ENCODE data around the gene SUSD3. TPM values are rescaled to one million over a fixed set of nuclear protein-coding genes. Genes with fewer than 3 reads are reported as not detected.

Gene SUSD3
- polyA plus RNA-seq, 3 donors: 10.5 to 24.6 (median 15.7) TPM

DNA sequence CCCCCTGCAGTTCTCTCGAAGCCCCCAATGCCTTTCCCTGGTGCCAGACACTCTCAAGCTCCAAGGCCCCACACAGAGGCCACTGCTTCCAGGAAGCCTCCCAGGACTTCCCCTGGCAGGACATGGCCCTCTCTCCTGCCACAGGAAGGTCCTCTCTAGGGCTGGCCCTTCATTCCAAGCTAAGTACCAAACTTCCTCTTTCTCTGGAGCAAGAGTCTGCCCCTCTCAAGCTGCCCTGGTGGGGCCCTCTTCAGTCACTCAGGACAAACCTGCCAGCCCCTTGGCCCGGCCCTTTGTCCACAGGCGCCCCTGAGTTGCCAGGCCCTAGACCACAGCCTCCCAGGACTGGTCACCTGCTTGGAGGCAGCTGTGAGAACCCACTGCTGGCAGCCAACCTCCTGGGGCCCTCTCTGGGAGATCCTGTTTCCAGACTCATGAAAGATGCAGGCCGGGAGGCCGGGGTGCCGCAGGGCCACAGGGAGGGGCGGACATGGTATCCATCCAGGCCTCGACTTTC lies 69.0 kb downstream of the SUSD3 start:
- Histone ChIP-seq H3K36me3 (replicated peaks in 1 of 2; ENCODE audit: control insufficient read depth in 1 of 2, insufficient read depth in 2 of 2, low read length in 2 of 2) (peaks cover 53 to 68% of the 10 kb centered on the region in 2 donors), H3K4me2 (replicated peaks; ENCODE audit: extremely low read depth, low read length, poor library complexity, severe bottlenecking) (peak overlapping the region; percentile 92)
- intact Hi-C loops (cut with micrococcal nuclease): no loop called here

More for the DNA sequence above, 69.0 kb downstream of the SUSD3 start:
- Histone ChIP-seq H3K9me3 (replicated peaks in 1 of 2; ENCODE audit: control insufficient read depth in 1 of 2, insufficient read depth in 1 of 2, low read length in 2 of 2) (no peaks in the 10 kb centered on the region), H3K27ac (ENCODE audit: low read depth in 1 of 2, low read length in 2 of 2) (peak overlapping the region; percentile 69 to 71), H4K20me1 (ENCODE audit: insufficient read depth, low read length) (peaks cover 92% of the 10 kb centered on the region), H3K79me2 (ENCODE audit: insufficient read depth, low read length) (peaks cover 82% of the 10 kb centered on the region), H2AFZ (ENCODE audit: insufficient read depth, low read depth, low read length, poor library complexity, severe bottlenecking) (no peak overlapping the region), H3K4me3 (replicated peaks in 1 of 3; ENCODE audit: low read depth in 2 of 3, low read length in 3 of 3) (peak overlapping the region in 1 of 3 experiments; percentile 83), H3K9ac (ENCODE audit: insufficient read depth, low read length, poor library complexity, severe bottlenecking) (no peak overlapping the region), H3K27me3 (ENCODE audit: control insufficient read depth in 2 of 2, insufficient read depth in 2 of 2, low read length in 2 of 2) (no peaks in the 10 kb centered on the region), H3K4me1 (ENCODE audit: control insufficient read depth in 1 of 2, insufficient read depth in 2 of 2, low read length in 2 of 2) (peaks cover 70 to 79% of the 10 kb centered on the region in 2 donors)
- Mint-ChIP-seq H3K36me3 (peaks cover 71 to 91% of the 10 kb centered on the region in 2 donors), H3K27me3 (ENCODE audit: low read depth in 3 of 3) (peaks cover 0 to 3% (median 0%) of the 10 kb centered on the region in 3 donors), H3K4me3 (peak overlapping the region; percentile 52 to 62), H3K4me1 (peaks cover 71% of the 10 kb centered on the region), H3K9me3 (peaks cover 0 to 2% (median 0%) of the 10 kb centered on the region in 7 donors), H3K27ac (peak overlapping the region; percentile 86 to 93 (median 90))
- peak in 2 of 3 donors; percentile 72 for DNase-seq
- TF ChIP-seq CTCF (IDR thresholded peaks at IDR 0.05): no peak
- 45% methylated on average over 8 of the region's 8 CpGs for WGBS (ENCODE audit: insufficient coverage)
